ENCODE data around the gene SYTL2.
"Not testable (repeated sequence)": the region's sequence is repeated elsewhere in the genome, so short reads cannot be mapped to it uniquely, and the experiment has no call there.

Gene SYTL2

DNA sequence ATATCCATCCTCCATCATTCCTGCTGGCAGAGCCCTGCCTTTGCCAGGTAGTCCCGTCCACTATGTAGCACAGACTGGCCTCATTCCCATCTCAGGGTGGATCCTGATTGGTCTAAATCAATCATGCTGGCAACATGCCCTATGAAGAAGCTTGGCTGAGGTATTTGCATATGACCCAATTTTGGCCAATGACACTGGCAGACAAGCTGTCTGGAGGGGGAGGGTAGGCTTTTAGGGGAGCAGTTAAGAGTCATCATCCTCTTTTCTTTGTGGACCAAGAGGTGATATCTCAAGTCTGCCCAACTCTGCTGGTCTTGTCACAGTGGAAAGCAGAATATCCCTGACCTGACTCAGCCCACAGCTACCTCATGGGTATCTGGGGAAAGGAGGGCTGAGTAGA is 130.0 kb downstream of the SYTL2 start:
- DNase-seq: no peak

DNA sequence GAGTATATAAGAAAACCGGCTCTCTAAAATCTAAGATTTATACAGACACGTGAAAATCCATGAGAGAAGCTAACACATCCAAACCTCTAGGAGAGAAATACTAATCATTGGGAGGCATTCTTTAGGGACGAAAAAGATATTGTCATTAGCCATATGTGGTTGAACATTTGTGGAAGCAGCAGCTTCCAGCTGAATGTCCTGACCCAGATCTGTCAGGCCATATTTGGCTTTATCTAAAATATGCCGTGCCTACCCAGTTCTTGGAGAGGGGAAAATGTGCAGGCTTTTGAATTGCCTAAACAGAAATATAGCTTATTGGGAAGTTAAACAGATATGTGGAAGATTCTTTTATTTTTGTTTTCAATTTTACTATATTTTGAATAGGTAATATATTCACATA is 131.4 kb downstream of the SYTL2 start:
- no peak for DNase-seq

DNA sequence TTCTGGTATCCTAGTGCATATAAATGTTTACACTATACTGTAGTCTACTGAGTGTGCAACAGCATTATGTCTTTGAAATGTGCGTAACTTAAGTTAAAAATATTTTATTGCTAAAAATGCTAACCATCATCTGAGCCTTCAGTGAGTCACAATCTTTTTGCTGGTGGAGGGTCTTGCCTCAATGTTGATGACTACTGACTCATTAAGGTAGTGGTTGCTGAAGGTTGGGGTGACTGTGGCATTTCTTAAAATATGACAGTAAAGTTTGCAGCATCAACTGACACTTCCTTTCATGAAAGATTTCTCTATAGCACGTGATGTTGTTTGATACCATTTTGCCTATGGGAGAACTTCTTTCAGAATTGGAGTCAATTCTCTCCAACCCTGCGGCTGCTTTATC is 137.5 kb downstream of the SYTL2 start:
- DNase-seq: no peak

DNA sequence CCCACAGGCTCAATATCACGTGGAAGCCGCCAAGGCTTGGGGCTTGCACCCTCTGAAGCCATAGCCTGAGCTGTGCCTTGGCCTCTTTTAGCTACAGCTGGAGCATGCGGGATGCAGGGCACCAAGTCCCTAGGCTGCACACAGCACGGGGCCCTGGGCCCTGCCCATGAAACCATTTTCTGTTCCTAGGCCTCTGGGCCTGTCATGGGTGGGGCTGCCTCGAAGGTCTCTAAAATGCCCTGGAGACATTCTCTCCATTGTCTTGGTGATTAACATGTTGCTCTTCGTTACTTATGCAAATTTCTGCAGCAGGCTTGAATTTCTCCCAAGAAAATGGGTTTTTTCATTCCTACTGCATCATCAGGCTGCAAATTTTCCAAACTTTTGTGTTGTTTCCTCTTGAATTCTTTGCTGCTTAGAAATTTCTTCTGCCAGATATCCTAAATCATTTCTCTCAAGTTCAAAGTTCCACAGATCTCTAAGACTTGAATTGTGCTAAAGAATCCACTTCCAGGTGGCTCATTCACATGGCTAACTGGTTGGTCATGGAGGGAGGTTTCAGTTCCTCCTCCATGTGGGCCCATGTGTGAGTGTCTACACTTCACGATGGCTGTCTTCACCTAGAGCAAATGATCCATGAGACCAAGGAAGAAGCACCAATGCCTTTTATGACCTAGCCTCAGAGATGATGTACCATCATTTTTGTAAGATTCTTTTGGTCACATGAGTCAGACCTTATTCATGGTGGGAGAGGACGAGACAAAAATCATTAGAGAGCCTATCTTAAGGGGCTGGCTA is 138.6 kb downstream of the SYTL2 start:
- no peak for DNase-seq

DNA sequence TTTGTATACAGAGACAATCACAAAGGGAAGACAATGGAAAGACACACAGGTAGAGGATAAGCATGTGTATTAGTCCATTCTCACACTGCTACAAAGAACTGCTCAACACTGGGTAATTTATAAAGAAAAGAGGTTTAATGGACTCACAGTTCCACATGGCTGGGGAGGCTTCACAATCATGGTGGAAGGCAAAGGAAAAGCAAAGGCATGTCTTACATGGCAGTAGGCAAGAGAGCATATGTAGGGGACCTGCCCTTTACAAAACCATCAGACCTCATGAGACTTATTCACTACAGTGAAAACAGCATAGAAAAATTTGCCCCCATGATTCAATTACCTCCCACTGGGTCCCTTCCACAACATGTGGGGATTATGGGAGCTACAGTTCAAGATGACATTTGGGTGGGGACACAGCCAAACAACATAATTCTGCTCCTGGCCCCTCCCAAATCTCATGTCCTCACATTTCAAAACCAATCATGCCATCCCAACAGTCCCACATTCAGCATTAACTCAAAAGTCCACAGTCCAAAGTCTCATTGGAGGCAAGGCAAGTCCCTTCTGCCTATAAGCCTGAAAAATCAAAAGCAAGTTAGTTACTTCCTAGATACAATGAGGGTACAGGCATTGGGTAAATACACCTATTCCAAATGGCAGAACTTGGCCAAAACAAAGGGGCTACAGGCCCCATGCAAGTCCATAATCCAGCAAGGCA is 139.8 kb downstream of the SYTL2 start:
- DNase-seq: not testable (repeated sequence)

DNA sequence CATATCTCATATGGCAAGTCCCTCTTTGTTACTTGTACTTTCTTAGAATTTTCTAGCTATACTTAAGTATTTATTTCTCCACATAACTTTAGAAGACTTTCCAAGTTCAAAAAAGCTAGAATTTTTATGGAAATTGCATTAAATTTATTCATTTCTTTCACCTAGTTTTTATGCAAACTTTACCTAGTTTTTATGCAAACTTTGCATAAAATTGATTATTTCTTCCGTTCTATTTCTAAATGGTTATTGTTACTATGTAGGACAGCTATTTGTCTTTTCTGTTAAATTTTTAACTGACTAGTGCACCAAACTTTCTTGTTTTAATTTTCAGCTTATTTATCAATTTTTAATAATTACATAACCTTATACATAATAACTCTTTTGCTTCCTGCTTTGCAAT is 142.8 kb downstream of the SYTL2 start:
- no peak for DNase-seq

DNA sequence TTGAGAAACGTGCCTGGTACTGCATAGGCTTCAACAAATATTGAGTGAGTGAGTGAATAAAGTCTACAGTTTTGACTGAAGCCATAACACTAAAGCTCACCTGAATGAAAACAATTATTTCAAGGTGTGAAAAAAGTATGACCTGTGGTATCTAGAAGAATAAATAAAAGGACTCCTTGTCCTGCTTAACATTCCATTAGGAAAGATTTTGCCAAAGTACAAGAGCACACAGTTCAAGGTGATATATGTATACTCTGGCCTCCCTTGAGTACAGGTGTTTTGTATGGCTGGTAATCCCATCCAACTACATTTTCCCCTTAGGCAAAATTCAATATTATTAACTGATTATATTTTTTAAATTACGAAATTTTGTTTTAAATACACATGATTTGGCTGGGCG is 144.3 kb downstream of the SYTL2 start:
- DNase-seq: no peak

DNA sequence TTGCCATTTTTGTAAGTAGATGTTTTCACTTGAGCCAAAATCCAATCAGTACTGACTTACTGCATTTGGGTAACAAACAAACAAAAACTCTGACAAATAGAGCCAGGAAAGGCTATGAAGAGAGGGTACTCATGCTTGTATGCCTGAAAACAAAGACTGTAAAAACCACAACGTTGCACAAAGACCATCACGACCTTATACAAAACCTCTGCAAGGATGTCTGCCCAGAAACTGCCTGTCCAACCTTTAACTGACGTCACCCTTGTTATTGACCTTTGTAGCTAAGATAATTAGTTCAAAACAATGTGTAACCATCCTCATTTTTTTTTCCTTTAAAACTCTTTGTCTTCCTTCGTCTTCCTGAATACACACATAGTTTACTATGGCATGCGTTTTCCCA is 145.2 kb downstream of the SYTL2 start:
- DNase-seq: no peak

DNA sequence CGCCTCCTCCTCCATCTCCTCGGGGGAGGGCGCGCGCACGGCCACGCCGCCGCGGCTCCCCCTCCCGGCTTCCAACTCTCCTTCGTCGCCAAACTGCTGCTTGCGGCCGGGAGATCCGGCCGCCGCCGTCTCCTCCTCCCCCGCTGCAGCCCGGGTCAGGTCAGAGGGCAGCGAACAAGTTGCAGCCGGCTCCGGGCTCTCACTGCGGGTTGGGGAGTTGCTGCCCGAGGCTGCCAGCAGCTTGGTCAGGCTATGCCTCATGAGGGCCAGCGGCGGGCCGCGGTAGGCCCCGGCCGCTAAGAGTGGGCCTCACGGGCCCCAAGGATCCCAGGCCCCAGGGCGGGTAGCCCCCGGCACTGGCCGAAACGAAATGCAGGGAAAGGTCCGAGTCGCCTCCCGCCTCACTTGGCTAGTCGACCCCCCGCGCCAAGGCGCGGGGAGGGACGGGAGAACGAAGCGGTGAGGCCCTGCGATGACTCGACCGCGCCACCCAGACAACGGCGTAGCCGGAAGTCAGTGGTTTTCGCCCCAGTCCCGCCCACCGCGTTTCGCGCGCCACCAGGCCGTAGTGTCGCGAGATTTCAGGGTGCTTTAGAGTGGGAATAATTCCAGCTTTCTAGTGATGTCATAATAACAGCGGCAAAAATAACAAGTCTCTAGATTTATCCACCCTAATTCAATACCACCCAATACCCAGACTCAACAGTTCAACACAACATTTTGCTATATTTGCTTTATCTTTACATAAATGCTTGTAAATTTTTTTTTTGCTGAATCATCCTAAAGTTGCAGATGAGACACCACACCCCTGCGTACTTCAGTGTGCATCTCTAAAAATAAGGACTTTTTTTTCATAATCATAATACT is 146.1 kb downstream of the SYTL2 start, which contains the start of gene CREBZF:
Gene CREBZF, minus strand, starts transcription at position 515 of the 867 bp plus-strand sequence. Its CDS starts 254 bp downstream, at position 261.
- peak; percentile 77 for DNase-seq

DNA sequence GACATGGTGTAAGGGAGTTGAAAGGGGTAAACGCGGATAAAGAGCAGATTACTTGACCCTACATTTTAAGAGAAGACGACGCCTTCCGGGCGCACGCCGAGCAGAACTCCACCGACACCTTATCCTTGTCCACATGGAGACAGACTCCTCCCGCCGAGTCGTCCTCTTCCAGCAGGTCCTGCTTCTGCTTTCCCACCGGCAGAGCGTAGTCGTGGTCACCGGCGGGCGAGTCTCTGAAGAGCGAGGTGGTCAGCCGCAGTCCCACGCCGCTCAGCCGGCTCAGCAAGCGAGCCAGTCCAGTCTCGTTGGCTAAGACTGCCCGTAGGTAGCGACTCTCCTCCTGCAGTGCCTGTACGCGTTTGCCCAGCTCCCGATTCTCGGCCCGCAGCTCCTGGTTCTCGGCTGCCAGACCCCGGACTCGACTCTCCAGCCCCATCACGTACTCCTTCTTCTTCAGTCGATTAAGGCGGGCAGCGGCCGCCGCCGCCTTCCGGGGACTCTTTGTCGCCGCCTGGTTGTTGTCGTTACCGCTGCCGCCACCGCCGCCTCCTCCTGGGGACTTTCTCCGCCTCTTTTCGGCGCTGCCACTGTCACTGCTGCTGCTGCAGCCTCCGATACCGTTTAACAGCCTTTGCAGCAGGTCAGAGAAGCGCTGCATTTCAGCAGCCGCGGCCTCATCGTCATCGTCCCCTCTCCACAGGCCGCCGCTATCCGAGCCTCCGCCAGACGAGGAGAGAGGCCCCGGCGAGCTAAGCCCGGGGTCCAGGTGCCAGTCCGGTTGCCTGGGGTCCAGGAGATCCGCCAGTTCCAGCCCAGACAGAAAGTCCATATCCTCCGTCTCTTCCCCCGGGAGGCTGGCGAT is 147.0 kb downstream of the SYTL2 start:
- no peak for DNase-seq

DNA sequence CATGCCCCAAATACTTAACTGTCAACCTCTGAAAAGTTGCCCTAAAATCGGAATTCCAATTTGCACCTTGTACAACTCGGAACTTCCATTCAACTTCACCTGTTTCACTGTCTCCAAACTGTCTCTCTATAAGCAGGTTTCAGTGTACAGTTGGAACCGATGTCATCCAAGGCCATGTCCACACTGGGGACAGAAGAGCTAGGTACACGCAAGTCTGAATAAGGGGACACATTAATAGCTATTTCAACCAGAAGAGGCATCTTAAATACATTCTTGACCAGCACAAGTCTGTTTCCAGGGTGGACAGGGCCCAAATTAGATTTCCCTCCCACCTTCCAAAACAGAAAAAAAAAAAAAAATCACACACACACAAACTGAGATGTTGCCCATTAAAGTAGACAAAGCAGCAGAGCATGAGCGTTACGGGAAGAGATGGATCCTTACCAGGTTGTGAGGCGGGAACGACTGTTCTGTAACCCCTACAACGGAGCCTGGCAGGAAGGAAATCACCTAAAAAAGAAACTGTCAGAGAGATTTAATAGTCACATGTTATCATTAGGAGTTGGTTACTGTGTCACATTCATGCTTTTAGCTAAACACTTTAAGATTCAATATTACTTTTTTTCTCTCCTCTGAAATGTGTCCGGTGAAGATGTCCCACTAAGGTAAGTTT is 147.7 kb downstream of the SYTL2 start:
- no peak for DNase-seq

DNA sequence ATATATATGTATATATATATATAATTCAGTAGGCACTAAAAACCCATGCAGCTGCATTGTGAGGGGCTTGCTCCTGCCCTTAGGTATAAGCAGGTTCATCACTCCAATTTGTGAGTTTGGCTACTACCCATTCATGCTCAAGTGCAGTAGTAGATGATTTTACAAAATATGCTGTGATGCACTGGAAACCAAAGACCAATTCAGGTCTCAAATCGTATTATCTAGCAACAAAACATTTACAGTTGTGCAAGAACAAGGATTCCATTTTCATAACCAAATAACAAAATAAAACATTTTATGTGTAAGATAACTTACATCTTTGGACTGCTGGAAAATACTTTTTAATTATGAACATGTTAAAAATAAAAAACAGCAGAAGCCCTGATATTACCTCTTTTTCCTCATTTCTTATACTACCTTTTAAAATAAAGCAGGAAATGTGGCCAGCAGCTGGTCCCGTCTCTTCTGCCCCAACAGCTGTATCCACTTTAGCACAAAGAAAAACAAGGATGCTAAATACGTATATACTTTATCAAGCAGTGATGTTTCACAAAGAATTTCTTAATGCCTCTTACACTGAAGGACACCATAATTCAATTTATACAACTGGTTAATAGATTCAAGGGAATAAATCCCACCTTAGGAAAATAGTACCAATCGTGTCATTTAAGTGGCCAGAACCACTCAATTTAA is 148.8 kb downstream of the SYTL2 start:
- DNase-seq: no peak

DNA sequence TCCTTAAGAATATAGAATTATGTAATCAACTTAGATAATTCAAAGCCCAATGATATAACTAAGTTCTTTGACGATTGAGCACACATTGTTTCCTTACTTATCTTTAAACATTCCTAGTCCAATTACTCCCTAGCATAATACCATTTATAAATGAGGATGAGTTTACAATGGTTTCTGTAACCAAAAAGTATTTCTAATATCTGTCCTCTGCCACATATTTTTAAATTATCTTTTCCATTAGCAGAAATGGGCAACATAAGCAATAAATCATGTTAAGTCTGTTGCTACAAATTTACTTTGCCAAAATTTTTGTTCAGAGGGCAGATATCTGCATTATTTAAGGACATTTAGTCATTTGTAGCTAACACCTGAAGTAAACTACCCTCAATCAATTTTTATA is 152.8 kb downstream of the SYTL2 start:
- DNase-seq: no peak

DNA sequence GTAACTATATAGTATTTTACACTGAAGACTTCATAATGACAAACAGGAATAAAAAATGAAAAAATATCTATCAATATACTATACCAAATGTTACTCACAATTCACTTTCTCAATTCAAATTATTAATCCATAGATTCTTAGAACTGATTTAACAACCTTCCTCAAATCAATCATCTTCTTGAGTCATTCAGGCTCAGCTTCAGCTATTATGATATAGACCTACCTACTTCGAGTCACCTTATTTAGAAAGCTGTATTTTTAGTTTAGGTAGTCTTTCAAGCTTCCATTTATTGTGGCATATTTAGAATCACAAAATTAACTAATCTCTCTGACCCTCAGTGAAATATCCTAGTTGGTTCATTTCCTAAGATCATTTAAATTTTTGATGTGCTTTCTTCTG is 154.2 kb downstream of the SYTL2 start:
- no peak for DNase-seq

DNA sequence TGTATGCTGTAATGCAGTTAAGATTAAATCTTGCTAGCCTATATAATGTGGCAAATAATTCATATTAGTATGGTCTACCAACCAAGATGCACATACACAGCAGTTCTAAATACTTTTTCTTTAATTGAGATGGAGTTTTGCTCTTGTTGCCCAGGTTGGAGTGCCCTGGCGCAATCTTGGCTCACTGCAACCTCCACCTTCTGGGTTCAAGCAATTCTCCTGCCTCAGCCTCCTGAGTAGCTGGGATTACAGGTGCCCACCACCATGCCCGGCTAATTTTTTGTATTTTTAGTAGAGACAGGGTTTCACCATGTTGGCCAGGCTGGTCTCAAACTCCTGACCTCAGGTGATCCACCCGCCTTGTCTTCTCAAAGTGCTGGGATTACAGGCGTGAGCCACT is 156.6 kb downstream of the SYTL2 start:
- DNase-seq: not testable (repeated sequence)

DNA sequence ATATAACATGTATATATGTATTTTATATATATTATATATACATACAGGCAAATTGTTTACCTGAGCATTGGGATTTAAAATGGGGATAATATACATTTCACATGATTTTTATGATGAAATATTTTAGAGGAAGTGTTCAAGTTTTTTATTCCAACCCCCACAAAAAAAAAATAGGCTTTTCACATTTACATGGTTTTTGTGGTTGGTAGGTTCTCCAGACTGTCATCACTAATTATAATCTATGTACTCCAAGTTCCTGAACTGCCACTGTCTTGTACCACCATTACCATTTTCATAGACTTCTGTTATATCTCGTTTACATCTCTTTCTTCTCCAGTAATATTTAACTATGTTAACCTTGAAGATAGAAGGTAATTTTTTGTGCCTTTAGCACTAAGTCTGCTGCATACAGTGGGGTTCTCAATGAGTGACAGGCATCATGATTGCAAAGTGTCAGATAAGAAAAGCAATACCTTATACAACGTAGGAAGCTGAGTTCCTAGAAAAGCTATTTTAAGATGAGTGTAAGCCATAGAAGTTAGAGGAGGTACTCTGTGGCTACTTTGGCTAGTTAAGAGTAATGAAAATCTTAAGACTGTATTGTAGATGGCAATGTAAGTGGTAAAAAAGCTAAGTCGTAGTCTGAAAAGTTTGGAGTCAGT is 158.0 kb downstream of the SYTL2 start:
- no peak for DNase-seq

DNA sequence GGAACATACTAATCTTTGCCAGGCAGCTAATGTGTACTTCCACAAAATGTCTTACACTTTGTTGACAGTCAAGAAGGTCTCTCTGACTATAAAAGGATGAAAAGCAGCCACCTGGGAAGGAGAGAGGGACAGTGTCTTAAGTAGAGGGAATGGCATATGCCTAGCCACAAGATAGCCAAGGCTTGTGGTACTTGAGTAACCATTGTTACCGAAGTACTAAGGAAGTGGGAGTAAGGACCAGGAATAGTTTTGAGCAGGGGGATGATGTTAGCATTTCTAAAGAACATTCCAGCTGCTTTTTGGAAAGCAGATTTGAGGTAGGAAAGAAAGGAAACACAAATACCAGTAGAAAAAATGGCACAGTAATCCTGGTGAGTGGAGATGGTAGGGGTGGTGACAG is 159.8 kb downstream of the SYTL2 start:
- DNase-seq: no peak

DNA sequence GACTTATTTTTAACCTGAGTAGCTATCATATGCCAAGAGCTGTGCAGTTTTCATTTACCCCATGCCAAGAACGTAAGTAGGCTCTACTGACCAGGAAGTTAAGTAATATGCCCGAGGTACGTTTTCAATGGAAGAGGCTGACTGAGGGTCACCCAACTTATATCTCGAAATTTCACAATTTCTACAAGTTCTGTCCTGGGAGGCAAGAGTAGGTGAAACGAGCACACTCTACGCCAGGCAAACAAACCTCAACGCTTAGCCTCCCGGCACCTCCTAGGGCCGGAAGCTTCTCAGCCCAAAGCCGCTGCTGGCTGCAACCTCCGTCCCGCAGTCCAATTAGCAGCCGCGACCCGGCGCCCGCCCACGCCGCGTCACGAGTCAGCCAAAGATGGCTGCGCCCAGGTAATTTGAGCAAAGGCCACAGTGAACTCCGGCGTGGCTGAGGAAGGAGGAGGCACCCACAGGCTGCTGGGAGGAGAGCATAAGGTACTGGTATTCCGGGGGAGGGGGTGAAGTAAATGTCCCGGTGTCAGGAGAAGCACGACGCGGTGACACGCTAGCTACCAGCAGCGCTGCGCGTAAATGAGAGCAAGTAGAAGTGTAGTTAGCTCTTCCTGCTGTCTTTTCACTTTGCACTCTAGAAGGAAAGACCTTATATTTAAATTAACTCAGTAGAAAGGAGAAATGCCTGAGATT is 163.2 kb downstream of the SYTL2 start, which contains the start of gene TMEM126A:
Gene TMEM126A, plus strand, starts transcription at position 364 of the 696 bp plus-strand sequence. CDS start 2,289 bp downstream, outside the sequence.
- DNase-seq: peak; percentile 53

DNA sequence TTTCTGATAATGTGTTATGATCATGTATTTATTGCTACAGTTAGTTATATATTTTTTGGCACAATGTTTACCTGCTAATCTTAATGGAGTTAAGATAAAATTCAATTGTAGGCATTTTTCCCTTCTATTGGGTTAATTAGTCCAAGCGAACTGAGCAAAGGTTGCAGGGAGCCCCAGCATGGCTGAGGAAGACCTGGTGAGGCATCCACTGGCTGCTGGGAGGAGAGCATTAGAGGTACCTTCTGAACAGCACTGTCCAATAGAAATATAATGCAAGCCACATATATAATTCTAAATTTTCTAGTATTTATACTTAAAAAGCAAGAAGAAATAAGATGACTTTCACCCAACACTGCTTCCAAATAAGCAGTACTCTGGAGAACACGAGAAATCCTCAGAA is 163.9 kb downstream of the SYTL2 start:
- DNase-seq: no peak
